Measurements from ENCODE around the gene LIX1L. TPM values are rescaled to one million over a fixed set of nuclear protein-coding genes. Genes with fewer than 3 reads are reported as not detected.
A peak's percentile ranks its signal among the peaks of the same experiment; 100 is the strongest.

Gene LIX1L
- total and polyA plus RNA-seq, 2 experiments from 2014 or later: 39.2 to 46.4 TPM

DNA sequence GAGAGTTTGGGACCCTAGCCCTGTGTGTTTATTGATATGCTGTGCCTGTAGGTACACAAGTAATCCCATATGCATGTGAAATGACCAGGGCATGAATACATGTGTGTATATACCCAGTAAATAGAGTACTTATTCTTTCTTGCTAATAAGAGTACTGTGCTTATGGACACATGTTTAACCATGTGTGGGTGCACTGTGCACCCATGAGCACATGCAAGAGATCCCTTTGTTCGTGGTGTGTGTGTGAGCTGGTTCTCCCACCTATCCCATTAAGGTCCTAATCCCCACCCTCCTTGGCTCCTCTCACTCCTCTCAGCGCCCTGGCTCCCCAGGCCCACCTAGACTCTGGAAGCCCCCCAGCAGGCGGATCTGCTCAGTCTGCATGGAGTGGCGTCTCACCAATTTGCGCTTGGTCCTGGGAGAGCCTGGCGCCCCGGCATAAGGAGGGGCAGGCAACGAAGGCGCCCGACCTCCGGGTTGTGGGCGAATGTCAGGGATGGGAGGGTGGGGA lies 2.2 kb upstream of the LIX1L start:
- H3K36me3 ChIP-seq: no peaks in the 10 kb centered on the region
- H3K9me3 ChIP-seq (ENCODE audit: low read depth): no peaks in the 10 kb centered on the region
- peak overlapping the region; percentile 60 for H3K4me3 ChIP-seq
- no peak for DNase-seq (ENCODE audit: low read depth in 1 of 2, low spot score in 1 of 2)
- TF ChIP-seq, protein P1, sequence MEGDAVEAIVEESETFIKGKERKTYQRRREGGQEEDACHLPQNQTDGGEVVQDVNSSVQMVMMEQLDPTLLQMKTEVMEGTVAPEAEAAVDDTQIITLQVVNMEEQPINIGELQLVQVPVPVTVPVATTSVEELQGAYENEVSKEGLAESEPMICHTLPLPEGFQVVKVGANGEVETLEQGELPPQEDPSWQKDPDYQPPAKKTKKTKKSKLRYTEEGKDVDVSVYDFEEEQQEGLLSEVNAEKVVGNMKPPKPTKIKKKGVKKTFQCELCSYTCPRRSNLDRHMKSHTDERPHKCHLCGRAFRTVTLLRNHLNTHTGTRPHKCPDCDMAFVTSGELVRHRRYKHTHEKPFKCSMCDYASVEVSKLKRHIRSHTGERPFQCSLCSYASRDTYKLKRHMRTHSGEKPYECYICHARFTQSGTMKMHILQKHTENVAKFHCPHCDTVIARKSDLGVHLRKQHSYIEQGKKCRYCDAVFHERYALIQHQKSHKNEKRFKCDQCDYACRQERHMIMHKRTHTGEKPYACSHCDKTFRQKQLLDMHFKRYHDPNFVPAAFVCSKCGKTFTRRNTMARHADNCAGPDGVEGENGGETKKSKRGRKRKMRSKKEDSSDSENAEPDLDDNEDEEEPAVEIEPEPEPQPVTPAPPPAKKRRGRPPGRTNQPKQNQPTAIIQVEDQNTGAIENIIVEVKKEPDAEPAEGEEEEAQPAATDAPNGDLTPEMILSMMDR (IDR thresholded peaks at IDR 0.05; ENCODE audit: low read depth, low read length): no peak
- peaks cover 47% of the 10 kb centered on the region for H3K4me1 ChIP-seq (ENCODE audit: low read depth)
- peaks cover 3% of the 10 kb centered on the region for H3K27me3 ChIP-seq
- peak overlapping the region; percentile 70 for H3K27ac ChIP-seq

DNA sequence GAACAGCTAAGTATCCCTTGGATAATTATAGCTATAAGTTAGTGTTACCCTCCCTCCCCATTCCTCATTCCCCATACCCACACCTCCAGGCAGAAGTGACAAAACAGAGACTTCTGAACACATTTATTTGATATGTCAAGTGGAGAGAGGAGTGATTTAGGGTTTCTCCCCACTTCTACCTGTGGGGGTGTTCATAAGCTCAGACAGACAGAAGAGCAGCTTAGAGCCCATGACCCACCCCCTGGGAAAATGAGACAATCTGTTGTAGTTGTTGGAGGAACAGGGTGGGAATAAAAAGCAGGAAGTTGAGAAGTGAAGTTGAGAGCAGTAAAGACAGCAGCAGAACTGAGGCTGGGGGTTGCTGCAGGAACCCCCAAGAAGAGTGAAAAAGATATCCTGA lies 1.5 kb upstream of the LIX1L start:
- no peak overlapping the region for H3K27ac ChIP-seq
- DNase-seq (ENCODE audit: low read depth in 1 of 2, low spot score in 1 of 2): no peak
- TF ChIP-seq, protein P1 (IDR thresholded peaks at IDR 0.05; ENCODE audit: low read depth, low read length): no peak
- H3K36me3 ChIP-seq: no peaks in the 10 kb centered on the region
- peaks cover 3% of the 10 kb centered on the region for H3K27me3 ChIP-seq
- H3K4me3 ChIP-seq: no peak overlapping the region
- H3K9me3 ChIP-seq (ENCODE audit: low read depth): no peaks in the 10 kb centered on the region
- peaks cover 52% of the 10 kb centered on the region for H3K4me1 ChIP-seq (ENCODE audit: low read depth)

DNA sequence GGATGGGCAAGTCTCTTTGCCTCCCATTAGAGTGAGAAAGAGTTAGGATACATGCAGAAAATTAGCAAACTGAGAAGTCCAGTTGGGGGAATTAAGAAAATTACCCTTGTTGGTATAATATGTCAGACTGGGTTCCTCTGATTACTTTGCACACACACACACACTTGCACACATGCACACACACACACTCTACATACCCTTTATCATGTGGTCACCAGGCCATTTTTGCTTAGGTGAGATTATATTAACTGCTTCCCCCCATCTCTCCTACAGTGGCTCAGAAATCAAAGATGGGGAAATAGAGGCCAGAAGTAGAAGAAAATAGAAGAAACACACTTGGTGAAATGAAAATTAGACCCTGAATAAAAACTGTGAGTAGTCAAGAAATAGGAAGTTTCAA lies 917 bp upstream of the LIX1L start:
- DNase-seq (ENCODE audit: low read depth in 1 of 2, low spot score in 1 of 2): no peak
- Histone ChIP-seq H3K36me3 (no peaks in the 10 kb centered on the region), H3K27me3 (peaks cover 3% of the 10 kb centered on the region), H3K4me1 (ENCODE audit: low read depth) (peaks cover 48% of the 10 kb centered on the region), H3K9me3 (ENCODE audit: low read depth) (no peaks in the 10 kb centered on the region), H3K27ac (no peak overlapping the region), H3K4me3 (no peak overlapping the region)
- TF ChIP-seq, protein P1 (IDR thresholded peaks at IDR 0.05; ENCODE audit: low read depth, low read length): no peak

DNA sequence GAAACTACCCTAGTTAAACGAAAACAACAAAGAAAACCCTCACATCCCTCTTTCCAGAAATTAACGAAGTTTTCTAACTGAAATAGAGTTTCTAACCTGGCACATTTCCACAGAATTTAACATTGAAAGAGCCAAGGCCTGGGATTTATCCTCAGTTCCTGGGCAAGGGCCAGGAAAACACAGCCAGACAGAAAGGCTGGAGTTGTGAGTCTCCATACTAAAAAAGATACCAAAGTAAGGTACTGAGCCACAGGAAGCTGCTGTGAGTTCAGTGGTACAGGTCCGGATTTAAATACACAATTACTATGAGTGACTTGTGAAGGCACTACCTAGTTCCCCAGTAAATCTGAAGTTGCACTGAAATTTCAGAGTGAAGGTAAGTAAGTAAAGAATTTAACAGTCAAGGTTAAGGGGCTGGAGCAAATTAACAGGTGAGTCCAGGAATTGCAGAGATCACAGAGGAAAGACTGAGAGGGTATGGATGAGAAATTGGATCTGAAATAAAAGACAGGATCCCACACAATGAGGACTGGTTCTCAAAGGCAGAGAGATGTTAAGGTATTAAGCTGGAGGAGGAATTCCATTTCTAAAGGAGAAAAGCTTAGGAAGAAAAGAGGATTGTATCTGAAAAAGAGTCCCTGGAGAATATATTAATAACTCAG lies 905 bp downstream of the LIX1L start:
- peaks cover 3% of the 10 kb centered on the region for H3K27me3 ChIP-seq
- TF ChIP-seq, protein P1 (IDR thresholded peaks at IDR 0.05; ENCODE audit: low read depth, low read length): no peak
- peak overlapping the region; percentile 99 for H3K27ac ChIP-seq
- peak overlapping the region; percentile 73 for H3K4me3 ChIP-seq
- H3K4me1 ChIP-seq (ENCODE audit: low read depth): peaks cover 35% of the 10 kb centered on the region
- H3K9me3 ChIP-seq (ENCODE audit: low read depth): no peaks in the 10 kb centered on the region
- no peaks in the 10 kb centered on the region for H3K36me3 ChIP-seq
- peak in 1 of 2 donors; percentile 80 for DNase-seq (ENCODE audit: low read depth in 1 of 2, low spot score in 1 of 2)

DNA sequence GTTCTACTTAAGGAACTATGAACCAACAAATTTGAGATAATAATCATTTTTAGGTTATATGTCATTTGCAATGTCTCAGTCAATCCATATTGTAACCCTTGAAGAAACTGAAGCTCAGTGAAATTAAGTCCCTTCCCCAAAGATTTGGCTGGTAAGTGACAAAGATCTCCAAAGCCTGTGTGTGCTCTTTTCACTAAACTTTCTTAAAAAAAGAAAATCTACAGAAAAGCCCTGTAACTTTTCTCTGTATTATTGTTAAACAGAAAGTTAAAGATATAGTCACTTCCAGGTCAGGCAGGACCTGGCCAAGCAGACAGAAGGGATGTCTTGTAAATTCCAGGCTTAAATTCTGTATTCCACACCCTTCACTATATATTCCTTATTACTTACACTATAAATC lies 1.5 kb downstream of the LIX1L start:
- H3K27me3 ChIP-seq: peaks cover 3% of the 10 kb centered on the region
- TF ChIP-seq, protein P1 (IDR thresholded peaks at IDR 0.05; ENCODE audit: low read depth, low read length): no peak
- DNase-seq (ENCODE audit: low read depth in 1 of 2, low spot score in 1 of 2): no peak

More for the DNA sequence above, 1.5 kb downstream of the LIX1L start:
- Histone ChIP-seq H3K4me1 (ENCODE audit: low read depth) (peaks cover 29% of the 10 kb centered on the region), H3K27ac (peak overlapping the region; percentile 99), H3K9me3 (ENCODE audit: low read depth) (no peaks in the 10 kb centered on the region), H3K4me3 (peak overlapping the region; percentile 73), H3K36me3 (no peaks in the 10 kb centered on the region)

All from cardiac muscle cell (in vitro differentiated cells and primary cell).